ENCODE data around the gene PIAS2. TPM values are rescaled to one million over a fixed set of nuclear protein-coding genes. Genes with fewer than 3 reads are reported as not detected.

The PIAS2 gene
- total and polyA plus RNA-seq, 9 of the 15 experiments (the other 6 are each of a cell fraction or from before 2014, with no cell fraction given), result 2.9 to 23.9 (median 12.0) TPM

- TF ChIP-seq ZNF589 (CRISPR knock-in tag; IDR thresholded peaks at IDR 0.05; ENCODE audit: low read depth), result no peak
- TF ChIP-seq IRF2 (CRISPR knock-in tag; IDR thresholded peaks at IDR 0.05), result no peak
- no peak for TF ChIP-seq EP300 (IDR thresholded peaks at IDR 0.05; ENCODE audit: low read length)
- TF ChIP-seq ZNF584 (CRISPR knock-in tag; IDR thresholded peaks at IDR 0.05; ENCODE audit: low read depth), result no peak
- no peak for TF ChIP-seq ERF (CRISPR knock-in tag; IDR thresholded peaks at IDR 0.05)
- TF ChIP-seq ZBTB17 (CRISPR knock-in tag; IDR thresholded peaks at IDR 0.05), result no peak
- no peak for TF ChIP-seq THRB (CRISPR knock-in tag; conservative IDR thresholded peaks at IDR 0.05)
- no peak for TF ChIP-seq ZC3H4 (CRISPR knock-in tag; IDR thresholded peaks at IDR 0.05; ENCODE audit: borderline replicate concordance)
- no peak for TF ChIP-seq NCOR1 (IDR thresholded peaks at IDR 0.05)
- no peak for TF ChIP-seq XRCC4 (IDR thresholded peaks at IDR 0.05; ENCODE audit: extremely low read depth, insufficient read depth, insufficient read length)
- TF ChIP-seq TARDBP (IDR thresholded peaks at IDR 0.05), result no peak
- no peak for TF ChIP-seq TAF15 (IDR thresholded peaks at IDR 0.05; ENCODE audit: low read depth, low read length)
- TF ChIP-seq, protein P1, sequence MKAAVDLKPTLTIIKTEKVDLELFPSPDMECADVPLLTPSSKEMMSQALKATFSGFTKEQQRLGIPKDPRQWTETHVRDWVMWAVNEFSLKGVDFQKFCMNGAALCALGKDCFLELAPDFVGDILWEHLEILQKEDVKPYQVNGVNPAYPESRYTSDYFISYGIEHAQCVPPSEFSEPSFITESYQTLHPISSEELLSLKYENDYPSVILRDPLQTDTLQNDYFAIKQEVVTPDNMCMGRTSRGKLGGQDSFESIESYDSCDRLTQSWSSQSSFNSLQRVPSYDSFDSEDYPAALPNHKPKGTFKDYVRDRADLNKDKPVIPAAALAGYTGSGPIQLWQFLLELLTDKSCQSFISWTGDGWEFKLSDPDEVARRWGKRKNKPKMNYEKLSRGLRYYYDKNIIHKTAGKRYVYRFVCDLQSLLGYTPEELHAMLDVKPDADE (conservative IDR thresholded peaks at IDR 0.05; ENCODE audit: control insufficient read depth, low read depth, low read length), result 0 out of 2 replicates have a peak, but pooled peaks have one; percentile 19
- TF ChIP-seq BRF1 (IDR thresholded peaks at IDR 0.05; ENCODE audit: borderline replicate concordance, extremely low read depth, insufficient read length), result no peak
- no peak for TF ChIP-seq FOSL1 (tag; conservative IDR thresholded peaks at IDR 0.05)
- TF ChIP-seq, protein P2, sequence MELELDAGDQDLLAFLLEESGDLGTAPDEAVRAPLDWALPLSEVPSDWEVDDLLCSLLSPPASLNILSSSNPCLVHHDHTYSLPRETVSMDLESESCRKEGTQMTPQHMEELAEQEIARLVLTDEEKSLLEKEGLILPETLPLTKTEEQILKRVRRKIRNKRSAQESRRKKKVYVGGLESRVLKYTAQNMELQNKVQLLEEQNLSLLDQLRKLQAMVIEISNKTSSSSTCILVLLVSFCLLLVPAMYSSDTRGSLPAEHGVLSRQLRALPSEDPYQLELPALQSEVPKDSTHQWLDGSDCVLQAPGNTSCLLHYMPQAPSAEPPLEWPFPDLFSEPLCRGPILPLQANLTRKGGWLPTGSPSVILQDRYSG (tag; conservative IDR thresholded peaks at IDR 0.05; ENCODE audit: low read depth), result no peak
- TF ChIP-seq SIX5 (IDR thresholded peaks at IDR 0.05; ENCODE audit: borderline replicate concordance in 1 of 2, insufficient read depth in 1 of 2, low read depth in 1 of 2, low read length in 2 of 2), result no peak
- no peak for TF ChIP-seq ZNF23 (CRISPR knock-in tag; IDR thresholded peaks at IDR 0.05)
- TF ChIP-seq HNRNPLL (IDR thresholded peaks at IDR 0.05; ENCODE audit: low read depth, low read length, poor library complexity, severe bottlenecking), result peak; percentile 13
- peak; percentile 89 for TF ChIP-seq RBFOX2 (IDR thresholded peaks at IDR 0.05; ENCODE audit: low read depth, low read length)
- TF ChIP-seq, protein P3, sequence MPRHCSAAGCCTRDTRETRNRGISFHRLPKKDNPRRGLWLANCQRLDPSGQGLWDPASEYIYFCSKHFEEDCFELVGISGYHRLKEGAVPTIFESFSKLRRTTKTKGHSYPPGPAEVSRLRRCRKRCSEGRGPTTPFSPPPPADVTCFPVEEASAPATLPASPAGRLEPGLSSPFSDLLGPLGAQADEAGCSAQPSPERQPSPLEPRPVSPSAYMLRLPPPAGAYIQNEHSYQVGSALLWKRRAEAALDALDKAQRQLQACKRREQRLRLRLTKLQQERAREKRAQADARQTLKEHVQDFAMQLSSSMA (CRISPR knock-in tag; IDR thresholded peaks at IDR 0.05), result no peak
- no peak for TF ChIP-seq SMARCC2 (IDR thresholded peaks at IDR 0.05; ENCODE audit: low read depth)
- TF ChIP-seq, protein P4, sequence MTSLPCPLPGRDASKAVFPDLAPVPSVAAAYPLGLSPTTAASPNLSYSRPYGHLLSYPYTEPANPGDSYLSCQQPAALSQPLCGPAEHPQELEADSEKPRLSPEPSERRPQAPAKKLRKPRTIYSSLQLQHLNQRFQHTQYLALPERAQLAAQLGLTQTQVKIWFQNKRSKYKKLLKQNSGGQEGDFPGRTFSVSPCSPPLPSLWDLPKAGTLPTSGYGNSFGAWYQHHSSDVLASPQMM (CRISPR knock-in tag; IDR thresholded peaks at IDR 0.05), result no peak
- no peak for TF ChIP-seq ZNF124 (CRISPR knock-in tag; IDR thresholded peaks at IDR 0.05)
These were observed at the start of gene PIAS2, which contains the start of gene KATNAL2 (continued) for GRCh38 chr18:46917108-46917802.
